Mesenteric fat pad (tissue), 1 donor: ENCODE results near the gene HSPG2. TPM values are rescaled to one million over a fixed set of nuclear protein-coding genes. Genes with fewer than 3 reads are reported as not detected.
"Not testable (repeated sequence)": the region's sequence is repeated elsewhere in the genome, so short reads cannot be mapped to it uniquely, and the experiment has no call there.

Experiments
- DNase-seq: peaks from one replicate; pipeline ENCODE4 v3.0.0-alpha.2; 2020; ENCODE audit warnings: low spot score
- total RNA-seq: library from RNA; stranded (reverse); fragmentation: NEBNext Ultra II Directional; extraction: Animal tissue kit (Norgen Biotek cat#: 25700); gene quantifications from one replicate; pipeline ENCODE4 v1.2.1, GENCODE V29; 2021
- donor health status: DM: yes; HTN: yes; CAD: no.

HSPG2 gene
- total RNA-seq, 1 donor from 2014 or later, result 543 TPM

- no peak for DNase-seq
Observed at GRCh38 chr1:21830792-21831453, 106.2 kb downstream of the HSPG2 start.

- DNase-seq, result no peak
Observed at GRCh38 chr1:21829294-21829693, 107.8 kb downstream of the HSPG2 start.

GRCh38 chr1:21828506-21829210 is 108.5 kb downstream of the HSPG2 start:
- no peak for DNase-seq

- DNase-seq, result no peak
Observed at GRCh38 chr1:21828075-21828474, 109.0 kb downstream of the HSPG2 start.

GRCh38 chr1:21827141-21827679 is 109.9 kb downstream of the HSPG2 start:
- DNase-seq, result no peak

GRCh38 chr1:21826694-21827093 is 110.4 kb downstream of the HSPG2 start:
- DNase-seq, result not testable (repeated sequence)

GRCh38 chr1:21825393-21825792 is 111.7 kb downstream of the HSPG2 start:
- DNase-seq, result no peak

GRCh38 chr1:21824926-21825325 is 112.2 kb downstream of the HSPG2 start:
- no peak for DNase-seq

GRCh38 chr1:21823980-21824702 is 113.0 kb downstream of the HSPG2 start:
- DNase-seq, result no peak

- DNase-seq, result no peak
Observed at GRCh38 chr1:21823206-21823979, 113.7 kb downstream of the HSPG2 start.

GRCh38 chr1:21822349-21822748 is 114.8 kb downstream of the HSPG2 start:
- DNase-seq, result no peak

- no peak for DNase-seq
Observed at GRCh38 chr1:21821385-21822019, 115.6 kb downstream of the HSPG2 start.

GRCh38 chr1:21820597-21821232 is 116.4 kb downstream of the HSPG2 start:
- DNase-seq, result no peak

- no peak for DNase-seq
Observed at GRCh38 chr1:21818656-21819055, 118.5 kb downstream of the HSPG2 start.

GRCh38 chr1:21816602-21817302 is 120.4 kb downstream of the HSPG2 start:
- no peak for DNase-seq

GRCh38 chr1:21815724-21816321 is 121.3 kb downstream of the HSPG2 start:
- DNase-seq, result no peak

GRCh38 chr1:21814981-21815582 is 122.0 kb downstream of the HSPG2 start:
- DNase-seq, result no peak

GRCh38 chr1:21814241-21814918 is 122.7 kb downstream of the HSPG2 start:
- no peak for DNase-seq
